Fibroblast of lung (primary cell): ENCODE results near the gene NEMP2. TPM values are rescaled to one million over a fixed set of nuclear protein-coding genes. Genes with fewer than 3 reads are reported as not detected.

Source experiments
- DNase-seq, 2 donors: peaks; one replicate each; pipeline versions ENCODE4 v3.0.0 to v3.0.0-alpha.2; 2010; ENCODE audit warnings: low read depth in 2 of 2
- H2AFZ ChIP-seq: 2 replicates; pipeline ENCODE4 v1.5.1; 2012; ENCODE audit warnings: low read length, control low read depth, inconsistent platforms
- H3K27ac ChIP-seq: 2 replicates; pipeline ENCODE4 v1.5.1; 2011; ENCODE audit warnings: low read length, control low read depth; ENCODE audit not compliant: insufficient read depth
- H3K27me3 ChIP-seq: 2 replicates; pipeline ENCODE4 v1.5.1; 2011; ENCODE audit warnings: mild to moderate bottlenecking, low read length; ENCODE audit not compliant: control insufficient read depth, insufficient read depth
- H3K36me3 ChIP-seq: 2 replicates; pipeline ENCODE4 v1.5.1; 2011; ENCODE audit warnings: low read length; ENCODE audit not compliant: control insufficient read depth, insufficient read depth
- H3K4me1 ChIP-seq: 2 replicates; pipeline ENCODE4 v1.5.1; 2011; ENCODE audit warnings: low read length; ENCODE audit not compliant: control insufficient read depth, insufficient read depth; ENCODE audit errors: extremely low read depth
- H3K4me2 ChIP-seq: 2 replicates; pipeline ENCODE4 v1.5.1; 2011; ENCODE audit warnings: low read length, control low read depth; ENCODE audit not compliant: insufficient read depth; ENCODE audit errors: extremely low read depth
- H3K4me3 ChIP-seq, 4 experiments: fragments of 200-600 bp in 1 of 4; sonication (generic) in 1 of 4; replicated peaks in 1 of 4; 2 replicates each; pipeline ENCODE4 v1.5.1; 2011 to 2016; ENCODE audit warnings: low read length in 4 of 4, low read depth in 3 of 4, mild to moderate bottlenecking in 3 of 4, control low read depth in 2 of 4, inconsistent platforms in 1 of 4, mixed read lengths in 1 of 4; ENCODE audit not compliant: insufficient read depth in 1 of 4; ENCODE audit errors: control extremely low read depth in 1 of 4
- H3K79me2 ChIP-seq: 2 replicates; pipeline ENCODE4 v1.5.1; 2012; ENCODE audit warnings: mild to moderate bottlenecking, low read length, inconsistent platforms; ENCODE audit not compliant: control insufficient read depth, insufficient read depth
- H3K9ac ChIP-seq: 2 replicates; pipeline ENCODE4 v1.5.1; 2011; ENCODE audit warnings: mild to moderate bottlenecking, low read length, control low read depth; ENCODE audit not compliant: insufficient read depth
- H3K9me3 ChIP-seq: 2 replicates; pipeline ENCODE4 v1.5.1; 2012; ENCODE audit warnings: low read depth, low read length; ENCODE audit not compliant: control insufficient read depth, insufficient read depth
- H4K20me1 ChIP-seq: 2 replicates; pipeline ENCODE4 v1.5.1; 2011; ENCODE audit warnings: low read length; ENCODE audit not compliant: control insufficient read depth, insufficient read depth; ENCODE audit errors: extremely low read depth
- CTCF ChIP-seq, 2 donors: IDR thresholded peaks in 1 of 2; conservative IDR thresholded peaks in 1 of 2; 1 replicate in 1 of 2; 2 replicates in 1 of 2; pipeline ENCODE4 v1.5.1; 2011 to 2012; ENCODE audit warnings: low read length in 2 of 2, control low read depth in 1 of 2, inconsistent platforms in 1 of 2, low read depth in 1 of 2, mild to moderate bottlenecking in 1 of 2
- EZH2 ChIP-seq: IDR thresholded peaks from 2 replicates; pipeline ENCODE4 v1.5.1; 2012; ENCODE audit warnings: low read length, control low read depth, mild to moderate bottlenecking; ENCODE audit errors: missing control alignments
- polyA plus RNA-seq, 2 donors: library from polyadenylated mRNA; depleted of rRNA in 1 of 2; stranded (reverse) in 1 of 2; unstranded in 1 of 2; fragments of >200 nt; gene quantifications; 2 replicates each; pipeline ENCODE4 v1.2.1, GENCODE V29; 2011 to 2012; ENCODE audit warnings: missing spikeins in 1 of 2
- total RNA-seq: library from RNA; depleted of rRNA; stranded (reverse); fragments of >200 nt; gene quantifications from 2 replicates; pipeline ENCODE4 v1.2.1, GENCODE V29; 2014

The NEMP2 gene
- total and polyA plus RNA-seq, 2 donors (not counting 1 experiment from before 2014, with no cell fraction given) = 5.5 to 6.3 TPM

GRCh38 chr2:190547886-190548285 lies 13.4 kb upstream of the NEMP2 start:
- no peak overlapping the region for H3K4me3 ChIP-seq
- no peaks in the 10 kb centered on the region for H3K36me3 ChIP-seq
- H3K27ac ChIP-seq = no peak overlapping the region
- H3K4me2 ChIP-seq = no peak overlapping the region
- H3K27me3 ChIP-seq = no peaks in the 10 kb centered on the region
- H3K79me2 ChIP-seq = no peaks in the 10 kb centered on the region
- no peaks in the 10 kb centered on the region for H3K4me1 ChIP-seq
- TF ChIP-seq CTCF (conservative IDR thresholded peaks at IDR 0.05 in 1 of 2, IDR thresholded peaks at IDR 0.05 in 1 of 2; ENCODE audit: low read depth in 1 of 2, low read length in 2 of 2) = no peak
- TF ChIP-seq EZH2 = no peak
- H2AFZ ChIP-seq = no peak overlapping the region
- no peaks in the 10 kb centered on the region for H3K9me3 ChIP-seq
- H4K20me1 ChIP-seq = no peaks in the 10 kb centered on the region
- H3K9ac ChIP-seq = no peak overlapping the region
- DNase-seq = no peak

GRCh38 chr2:190546734-190547133 lies 12.2 kb upstream of the NEMP2 start:
- Histone ChIP-seq H3K4me1 (no peaks in the 10 kb centered on the region), H3K36me3 (no peaks in the 10 kb centered on the region)

More at GRCh38 chr2:190546734-190547133, 12.2 kb upstream of the NEMP2 start:
- no peak overlapping the region for H3K9ac ChIP-seq
- no peak for DNase-seq
- no peak overlapping the region for H3K27ac ChIP-seq
- H3K4me3 ChIP-seq = no peak overlapping the region
- no peaks in the 10 kb centered on the region for H3K9me3 ChIP-seq
- no peaks in the 10 kb centered on the region for H4K20me1 ChIP-seq
- H2AFZ ChIP-seq = no peak overlapping the region
- no peak for TF ChIP-seq EZH2
- TF ChIP-seq CTCF (conservative IDR thresholded peaks at IDR 0.05 in 1 of 2, IDR thresholded peaks at IDR 0.05 in 1 of 2; ENCODE audit: low read depth in 1 of 2, low read length in 2 of 2) = no peak
- no peaks in the 10 kb centered on the region for H3K27me3 ChIP-seq
- no peak overlapping the region for H3K4me2 ChIP-seq
- H3K79me2 ChIP-seq = no peaks in the 10 kb centered on the region
